PC-3 (cell line): ENCODE data around the gene MPO.

Source experiments
- EZH2 ChIP-seq: fragments of 300-600 bp; sonication (generic); IDR thresholded peaks from one replicate; pipeline ENCODE4 v1.6.1; 2017; ENCODE audit warnings: antibody characterized with exemption, mild to moderate bottlenecking, low read length; ENCODE audit not compliant: unreplicated experiment
- EZH2phosphoT487 ChIP-seq: fragments of 300-600 bp; sonication (generic); IDR thresholded peaks from 2 replicates; pipeline ENCODE4 v1.6.1; 2018; ENCODE audit warnings: mild to moderate bottlenecking, antibody characterized with exemption, low read length, borderline replicate concordance
- TF ChIP-seq, protein P1 (sequence below): fragments of 300-600 bp; sonication (generic); conservative IDR thresholded peaks from 2 replicates; pipeline ENCODE4 v1.5.1; 2017; ENCODE audit warnings: antibody characterized with exemption, low read depth, mild to moderate bottlenecking, low read length

DNA sequence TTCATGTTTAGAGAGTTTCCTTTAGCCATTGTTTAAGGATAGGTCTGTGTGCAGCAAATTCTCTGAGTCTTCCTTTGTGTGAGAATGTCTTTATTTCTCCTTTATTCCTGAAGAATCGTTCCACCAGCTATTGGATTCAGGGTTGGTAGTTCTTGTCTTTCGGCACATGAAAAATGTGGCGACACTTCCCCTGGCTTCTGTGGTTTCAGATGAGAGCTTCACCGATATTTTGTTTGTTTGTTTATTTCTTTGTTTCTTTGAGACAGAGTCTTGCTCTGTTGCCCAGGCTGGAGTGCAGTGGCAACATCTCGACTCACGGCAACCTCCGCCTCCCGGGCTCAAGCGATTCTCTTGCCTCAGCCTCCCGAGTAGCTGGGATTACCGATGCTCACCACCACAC lies 18.6 kb downstream of the MPO start:
- no peak for TF ChIP-seq EZH2phosphoT487
- TF ChIP-seq, protein P1, sequence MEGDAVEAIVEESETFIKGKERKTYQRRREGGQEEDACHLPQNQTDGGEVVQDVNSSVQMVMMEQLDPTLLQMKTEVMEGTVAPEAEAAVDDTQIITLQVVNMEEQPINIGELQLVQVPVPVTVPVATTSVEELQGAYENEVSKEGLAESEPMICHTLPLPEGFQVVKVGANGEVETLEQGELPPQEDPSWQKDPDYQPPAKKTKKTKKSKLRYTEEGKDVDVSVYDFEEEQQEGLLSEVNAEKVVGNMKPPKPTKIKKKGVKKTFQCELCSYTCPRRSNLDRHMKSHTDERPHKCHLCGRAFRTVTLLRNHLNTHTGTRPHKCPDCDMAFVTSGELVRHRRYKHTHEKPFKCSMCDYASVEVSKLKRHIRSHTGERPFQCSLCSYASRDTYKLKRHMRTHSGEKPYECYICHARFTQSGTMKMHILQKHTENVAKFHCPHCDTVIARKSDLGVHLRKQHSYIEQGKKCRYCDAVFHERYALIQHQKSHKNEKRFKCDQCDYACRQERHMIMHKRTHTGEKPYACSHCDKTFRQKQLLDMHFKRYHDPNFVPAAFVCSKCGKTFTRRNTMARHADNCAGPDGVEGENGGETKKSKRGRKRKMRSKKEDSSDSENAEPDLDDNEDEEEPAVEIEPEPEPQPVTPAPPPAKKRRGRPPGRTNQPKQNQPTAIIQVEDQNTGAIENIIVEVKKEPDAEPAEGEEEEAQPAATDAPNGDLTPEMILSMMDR: no peak
- TF ChIP-seq EZH2: no peak
